Inflammatory macrophage treated with lipopolysaccharide for 4 hours (primary cell): Measurements from ENCODE around the gene HDAC4.

Source experiments
- DNase-seq: peaks from one replicate; pipeline ENCODE4 v3.0.0-alpha.2; 2020

The HDAC4 gene

GRCh38 chr2:239382384-239382880 is 18.4 kb downstream of the HDAC4 start:
- DNase-seq, result no peak

GRCh38 chr2:239381709-239382134 is 19.1 kb downstream of the HDAC4 start:
- DNase-seq, result peak; percentile 63

- DNase-seq, result peak; percentile 88
Observed at GRCh38 chr2:239380831-239381708, 19.8 kb downstream of the HDAC4 start.

- DNase-seq, result no peak
Observed at GRCh38 chr2:239379641-239380170, 21.1 kb downstream of the HDAC4 start.

- DNase-seq, result peak; percentile 58
Observed at GRCh38 chr2:239378918-239379640, 21.7 kb downstream of the HDAC4 start.

GRCh38 chr2:239378021-239378917 is 22.6 kb downstream of the HDAC4 start:
- DNase-seq, result no peak

GRCh38 chr2:239377591-239377990 is 23.2 kb downstream of the HDAC4 start:
- DNase-seq, result no peak

GRCh38 chr2:239376942-239377531 is 23.8 kb downstream of the HDAC4 start:
- DNase-seq, result no peak

GRCh38 chr2:239376351-239376750 is 24.5 kb downstream of the HDAC4 start:
- no peak for DNase-seq

- no peak for DNase-seq
Observed at GRCh38 chr2:239375278-239376061, 25.4 kb downstream of the HDAC4 start.

- no peak for DNase-seq
Observed at GRCh38 chr2:239374896-239375277, 25.9 kb downstream of the HDAC4 start.

GRCh38 chr2:239372835-239373234 is 28.0 kb downstream of the HDAC4 start:
- DNase-seq, result no peak

GRCh38 chr2:239371726-239372686 is 28.8 kb downstream of the HDAC4 start:
- no peak for DNase-seq

- no peak for DNase-seq
Observed at GRCh38 chr2:239370876-239371725, 29.7 kb downstream of the HDAC4 start.

GRCh38 chr2:239370403-239370802 is 30.4 kb downstream of the HDAC4 start:
- no peak for DNase-seq

- peak; percentile 96 for DNase-seq
Observed at GRCh38 chr2:239369631-239370161, 31.1 kb downstream of the HDAC4 start.

GRCh38 chr2:239368906-239369552 is 31.8 kb downstream of the HDAC4 start:
- DNase-seq, result no peak

- no peak for DNase-seq
Observed at GRCh38 chr2:239368321-239368720, 32.5 kb downstream of the HDAC4 start.
